Sigmoid colon (tissue), 4 donors: ENCODE results near the gene HAUS3.

Experiments
- CTCF ChIP-seq, 4 experiments: fragments of 450-650 bp in 3 of 4; fragments of 200-600 bp in 1 of 4; IDR thresholded peaks; one replicate each; pipeline ENCODE4 v1.5.1; 2016 to 2019; ENCODE audit warnings: antibody characterized with exemption in 4 of 4, mild to moderate bottlenecking in 3 of 4, moderate library complexity in 2 of 4
- EP300 ChIP-seq, 4 donors: sonication (generic); formaldehyde crosslinking; IDR thresholded peaks; one replicate each; pipeline ENCODE4 v1.6.1; 2017; ENCODE audit warnings: antibody characterized with exemption in 4 of 4
- POLR2A ChIP-seq, 2 donors: fragments of 450-650 bp; IDR thresholded peaks; one replicate each; pipeline ENCODE4 v1.6.1; 2016; ENCODE audit warnings: antibody characterized with exemption in 2 of 2, mild to moderate bottlenecking in 2 of 2, moderate library complexity in 2 of 2
- POLR2AphosphoS5 ChIP-seq, 4 donors: sonication (generic); formaldehyde crosslinking; IDR thresholded peaks; one replicate each; pipeline ENCODE4 v1.6.1; 2017; ENCODE audit warnings: antibody characterized with exemption in 4 of 4

GRCh38 chr4:2283199-2283711, 41.3 kb upstream of the HAUS3 start:
- no peak for TF ChIP-seq POLR2AphosphoS5 (IDR thresholded peaks at IDR 0.05)
- TF ChIP-seq POLR2A (IDR thresholded peaks at IDR 0.05) = no peak
- TF ChIP-seq CTCF (IDR thresholded peaks at IDR 0.05) = no peak
- no peak for TF ChIP-seq EP300 (IDR thresholded peaks at IDR 0.05)
